ENCODE measurements around the gene NEUROG1.

- no peak for TF ChIP-seq CTCF (IDR thresholded peaks at IDR 0.05)
- TF ChIP-seq POLR2AphosphoS5 (IDR thresholded peaks at IDR 0.05; ENCODE audit: insufficient read depth in 1 of 2, low read depth in 1 of 2), result no peak
- no peak for TF ChIP-seq POLR2A (IDR thresholded peaks at IDR 0.05)
These were observed 41.6 kb downstream of the NEUROG1 start for GRCh38 chr5:135494196-135494595.
